22Rv1 (cell line): ENCODE measurements around the gene UBE3A.

Source experiments
- CTCF ChIP-seq: fragments of 450-650 bp; IDR thresholded peaks from 2 replicates; pipeline ENCODE4 v1.5.1; 2017; ENCODE audit warnings: mild to moderate bottlenecking
- ZFX ChIP-seq: fragments of 450-650 bp; IDR thresholded peaks from 2 replicates; pipeline ENCODE4 v1.6.1; 2017; ENCODE audit warnings: antibody characterized with exemption, borderline replicate concordance

- TF ChIP-seq CTCF (no peak), ZFX (no peak)
These were observed 103.5 kb downstream of the UBE3A start for GRCh38 chr15:25335279-25335678.
